ENCODE results near the gene PAQR8.
"Not testable (repeated sequence)": the region's sequence is repeated elsewhere in the genome, so short reads cannot be mapped to it uniquely, and the experiment has no call there.

PAQR8 gene

GRCh38 chr6:52385074-52385473 lies 23.1 kb downstream of the PAQR8 start:
- Histone ChIP-seq H3K4me2 (ENCODE audit: low read length) (no peak overlapping the region), H3K9me3 (replicated peaks; ENCODE audit: low read length) (no peaks in the 10 kb centered on the region), H3K4me1 (ENCODE audit: control insufficient read depth, insufficient read depth, low read length) (peaks cover 9% of the 10 kb centered on the region), H3K4me3 (ENCODE audit: low read length) (no peak overlapping the region), H3K27me3 (ENCODE audit: control insufficient read depth, insufficient read depth, low read length) (no peaks in the 10 kb centered on the region), H3K36me3 (ENCODE audit: insufficient read depth, low read length) (no peaks in the 10 kb centered on the region), H3K9ac (ENCODE audit: low read depth, low read length) (no peak overlapping the region)

DNA sequence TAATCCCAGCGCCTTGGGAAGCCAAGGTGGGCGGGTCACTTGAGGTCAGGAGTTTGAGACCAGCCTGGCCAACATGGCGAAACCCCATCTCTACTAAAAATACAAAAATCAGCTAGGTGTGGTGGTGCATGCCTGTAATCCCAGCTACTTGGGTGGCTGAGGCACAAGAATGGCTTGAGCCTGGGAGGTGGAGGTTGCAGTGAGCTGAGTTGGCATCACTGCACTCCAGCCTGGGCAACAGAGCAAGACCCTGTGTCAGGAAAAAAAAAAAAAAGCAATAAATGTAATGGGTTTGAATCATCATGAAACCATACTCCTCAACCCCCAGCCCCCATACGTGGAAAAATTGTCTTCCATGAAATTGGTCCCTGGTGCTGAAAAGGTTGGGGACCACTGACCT lies 26.2 kb downstream of the PAQR8 start:
- not testable (repeated sequence) for H3K4me3 ChIP-seq (ENCODE audit: low read length); H3K4me2 ChIP-seq (ENCODE audit: low read length); H3K27me3 ChIP-seq (ENCODE audit: control insufficient read depth, insufficient read depth, low read length); H3K36me3 ChIP-seq (ENCODE audit: insufficient read depth, low read length); H3K9ac ChIP-seq (ENCODE audit: low read depth, low read length); H3K9me3 ChIP-seq (replicated peaks; ENCODE audit: low read length)
- H3K4me1 ChIP-seq (ENCODE audit: control insufficient read depth, insufficient read depth, low read length) = peaks cover 26% of the 10 kb centered on the region

DNA sequence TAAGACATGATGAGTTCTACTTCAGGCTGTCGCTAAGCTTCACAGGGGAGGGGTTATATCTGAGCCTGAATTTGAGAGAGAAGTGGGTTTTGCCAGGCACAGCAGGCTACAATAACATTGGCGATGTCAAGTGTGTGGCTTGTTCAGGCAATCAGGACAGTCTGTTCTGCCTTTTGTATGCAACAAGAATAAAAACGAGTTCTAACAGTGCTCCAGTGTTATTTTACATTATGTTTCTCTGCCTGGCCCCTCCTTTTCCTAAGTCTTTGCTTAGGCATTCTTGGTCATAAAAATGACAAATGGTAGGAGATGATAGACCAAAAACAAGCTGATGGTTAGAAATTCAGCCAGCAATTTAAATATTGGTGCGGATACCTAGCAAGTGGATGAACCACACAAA lies 26.8 kb downstream of the PAQR8 start:
- peaks cover 26% of the 10 kb centered on the region for H3K4me1 ChIP-seq (ENCODE audit: control insufficient read depth, insufficient read depth, low read length)
- H3K27me3 ChIP-seq (ENCODE audit: control insufficient read depth, insufficient read depth, low read length) = no peaks in the 10 kb centered on the region
- no peak overlapping the region for H3K4me3 ChIP-seq (ENCODE audit: low read length)
- no peak overlapping the region for H3K4me2 ChIP-seq (ENCODE audit: low read length)
- no peaks in the 10 kb centered on the region for H3K36me3 ChIP-seq (ENCODE audit: insufficient read depth, low read length)
- H3K9me3 ChIP-seq (replicated peaks; ENCODE audit: low read length) = no peaks in the 10 kb centered on the region
- H3K9ac ChIP-seq (ENCODE audit: low read depth, low read length) = no peak overlapping the region

DNA sequence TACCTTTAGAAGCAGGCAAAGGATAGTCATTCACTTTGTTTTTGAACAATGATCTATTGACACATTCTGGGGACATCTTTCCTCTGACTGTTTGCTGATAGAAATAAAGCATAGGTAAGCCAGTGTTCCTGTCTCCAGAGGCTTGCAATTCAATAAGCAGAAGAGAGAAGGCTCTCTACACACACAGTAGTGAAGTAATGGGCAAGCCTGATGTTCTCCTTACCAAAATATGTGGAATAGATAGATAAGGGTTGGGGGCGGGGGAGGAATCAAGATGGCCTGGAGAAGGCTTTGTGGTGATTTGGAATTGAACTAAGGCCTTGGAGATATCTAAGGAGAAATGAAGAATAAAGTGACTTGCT lies 27.3 kb downstream of the PAQR8 start:
- H3K9ac ChIP-seq (ENCODE audit: low read depth, low read length) = no peak overlapping the region
- no peaks in the 10 kb centered on the region for H3K36me3 ChIP-seq (ENCODE audit: insufficient read depth, low read length)
- no peaks in the 10 kb centered on the region for H3K27me3 ChIP-seq (ENCODE audit: control insufficient read depth, insufficient read depth, low read length)
- H3K9me3 ChIP-seq (replicated peaks; ENCODE audit: low read length) = no peaks in the 10 kb centered on the region
- H3K4me1 ChIP-seq (ENCODE audit: control insufficient read depth, insufficient read depth, low read length) = peaks cover 26% of the 10 kb centered on the region
- H3K4me2 ChIP-seq (ENCODE audit: low read length) = no peak overlapping the region
- no peak overlapping the region for H3K4me3 ChIP-seq (ENCODE audit: low read length)

DNA sequence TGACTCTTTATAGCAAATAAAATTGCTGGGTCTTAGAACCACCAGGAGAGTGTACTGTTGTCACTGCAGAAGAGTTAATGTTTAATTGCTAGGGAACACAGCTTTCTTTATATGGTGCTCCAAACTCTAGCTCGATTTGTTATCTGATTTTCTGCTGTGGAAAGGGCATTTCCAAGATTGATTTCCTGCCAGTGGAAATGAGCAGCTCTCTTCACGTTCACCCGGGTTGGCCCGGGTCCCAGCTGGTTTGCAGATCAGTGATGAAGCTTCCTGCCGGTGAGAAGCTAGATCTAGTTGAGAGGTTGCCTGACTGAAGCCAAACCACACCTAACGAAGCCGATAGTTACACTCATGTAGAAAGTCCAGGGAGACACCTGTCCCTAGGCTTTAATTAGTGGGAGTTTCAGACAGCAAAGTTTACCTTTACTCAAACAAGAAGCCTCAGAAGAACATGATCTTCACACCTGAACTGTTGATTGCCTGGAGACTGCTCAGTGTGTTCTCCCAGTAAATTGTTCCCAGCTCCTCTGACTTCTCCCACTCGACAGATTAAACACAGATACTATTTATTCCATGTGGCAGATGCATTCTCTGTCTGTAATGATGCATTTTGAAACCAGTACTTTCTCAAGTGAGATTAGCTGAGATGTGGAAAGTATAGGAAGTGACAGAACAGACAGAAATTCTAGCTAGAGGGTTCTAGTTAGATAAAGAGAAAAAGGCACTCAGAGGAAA lies 27.8 kb downstream of the PAQR8 start:
- no peak overlapping the region for H3K4me3 ChIP-seq (ENCODE audit: low read length)
- peak overlapping the region; percentile 46 for H3K4me2 ChIP-seq (ENCODE audit: low read length)

DNA sequence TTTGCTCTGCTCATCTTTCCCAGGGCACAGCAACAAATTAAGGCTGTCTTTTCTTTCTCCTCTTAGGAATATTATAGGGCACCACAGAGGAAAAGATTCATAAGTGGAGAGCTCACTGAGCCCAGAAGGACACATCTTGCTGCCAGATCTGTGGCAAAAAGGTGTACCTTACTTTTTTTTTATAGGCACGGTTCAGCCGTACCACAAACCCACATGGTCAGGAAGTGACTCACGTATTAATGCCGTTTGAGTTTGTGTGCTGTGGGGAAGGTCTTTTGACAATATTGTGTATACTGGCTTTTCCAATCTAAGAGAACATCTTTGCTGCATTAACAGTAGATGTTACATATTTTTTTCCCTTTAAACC lies 28.4 kb downstream of the PAQR8 start:
- Histone ChIP-seq H3K4me1 (ENCODE audit: control insufficient read depth, insufficient read depth, low read length) (peaks cover 26% of the 10 kb centered on the region), H3K4me3 (ENCODE audit: low read length) (no peak overlapping the region), H3K36me3 (ENCODE audit: insufficient read depth, low read length) (no peaks in the 10 kb centered on the region), H3K27me3 (ENCODE audit: control insufficient read depth, insufficient read depth, low read length) (no peaks in the 10 kb centered on the region), H3K9me3 (replicated peaks; ENCODE audit: low read length) (no peaks in the 10 kb centered on the region), H3K9ac (ENCODE audit: low read depth, low read length) (no peak overlapping the region), H3K4me2 (ENCODE audit: low read length) (peak overlapping the region; percentile 46)

More for the DNA sequence above, 27.8 kb downstream of the PAQR8 start:
- H3K4me1 ChIP-seq (ENCODE audit: control insufficient read depth, insufficient read depth, low read length) = peaks cover 26% of the 10 kb centered on the region
- H3K27me3 ChIP-seq (ENCODE audit: control insufficient read depth, insufficient read depth, low read length) = no peaks in the 10 kb centered on the region
- no peaks in the 10 kb centered on the region for H3K9me3 ChIP-seq (replicated peaks; ENCODE audit: low read length)
- no peak overlapping the region for H3K9ac ChIP-seq (ENCODE audit: low read depth, low read length)
- H3K36me3 ChIP-seq (ENCODE audit: insufficient read depth, low read length) = no peaks in the 10 kb centered on the region

GRCh38 chr6:52391599-52391998 lies 29.6 kb downstream of the PAQR8 start:
- peaks cover 26% of the 10 kb centered on the region for H3K4me1 ChIP-seq (ENCODE audit: control insufficient read depth, insufficient read depth, low read length)
- no peak overlapping the region for H3K4me3 ChIP-seq (ENCODE audit: low read length)
- no peaks in the 10 kb centered on the region for H3K36me3 ChIP-seq (ENCODE audit: insufficient read depth, low read length)
- no peak overlapping the region for H3K9ac ChIP-seq (ENCODE audit: low read depth, low read length)
- no peaks in the 10 kb centered on the region for H3K9me3 ChIP-seq (replicated peaks; ENCODE audit: low read length)
- H3K27me3 ChIP-seq (ENCODE audit: control insufficient read depth, insufficient read depth, low read length) = no peaks in the 10 kb centered on the region
- no peak overlapping the region for H3K4me2 ChIP-seq (ENCODE audit: low read length)

DNA sequence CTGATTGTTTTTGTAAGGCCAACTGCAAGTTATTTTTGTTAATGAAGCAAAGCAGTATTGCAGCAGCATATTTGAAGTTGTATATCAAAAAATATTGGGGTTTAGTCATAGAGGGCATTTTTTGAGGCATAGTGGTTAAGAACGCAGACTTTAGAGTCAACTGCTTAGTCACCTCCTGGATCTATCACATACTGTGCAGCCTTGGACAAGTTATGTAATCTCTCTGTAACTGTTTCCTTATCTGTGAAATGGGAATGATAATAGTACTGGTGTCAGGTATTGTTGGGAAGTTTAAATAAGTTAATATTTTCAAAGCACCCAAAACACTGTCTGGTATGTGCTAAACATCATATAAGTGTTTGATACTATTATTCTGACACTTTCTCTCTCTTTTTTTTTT lies 31.0 kb downstream of the PAQR8 start:
- no peaks in the 10 kb centered on the region for H3K27me3 ChIP-seq (ENCODE audit: control insufficient read depth, insufficient read depth, low read length)
- no peaks in the 10 kb centered on the region for H3K9me3 ChIP-seq (replicated peaks; ENCODE audit: low read length)
- peaks cover 26% of the 10 kb centered on the region for H3K4me1 ChIP-seq (ENCODE audit: control insufficient read depth, insufficient read depth, low read length)
- no peak overlapping the region for H3K4me2 ChIP-seq (ENCODE audit: low read length)
- H3K4me3 ChIP-seq (ENCODE audit: low read length) = no peak overlapping the region
- H3K9ac ChIP-seq (ENCODE audit: low read depth, low read length) = no peak overlapping the region
- H3K36me3 ChIP-seq (ENCODE audit: insufficient read depth, low read length) = no peaks in the 10 kb centered on the region

- H3K9me3 ChIP-seq (replicated peaks; ENCODE audit: low read length) = no peaks in the 10 kb centered on the region
- no peak overlapping the region for H3K4me2 ChIP-seq (ENCODE audit: low read length)
- H3K27me3 ChIP-seq (ENCODE audit: control insufficient read depth, insufficient read depth, low read length) = no peaks in the 10 kb centered on the region
- H3K4me3 ChIP-seq (ENCODE audit: low read length) = no peak overlapping the region
- no peak overlapping the region for H3K9ac ChIP-seq (ENCODE audit: low read depth, low read length)
- no peaks in the 10 kb centered on the region for H3K36me3 ChIP-seq (ENCODE audit: insufficient read depth, low read length)
- H3K4me1 ChIP-seq (ENCODE audit: control insufficient read depth, insufficient read depth, low read length) = peaks cover 26% of the 10 kb centered on the region
Observed at GRCh38 chr6:52393780-52394179, 31.8 kb downstream of the PAQR8 start.

- H3K9me3 ChIP-seq (replicated peaks; ENCODE audit: low read length) = no peaks in the 10 kb centered on the region
- no peak overlapping the region for H3K4me2 ChIP-seq (ENCODE audit: low read length)
- H3K4me1 ChIP-seq (ENCODE audit: control insufficient read depth, insufficient read depth, low read length) = peaks cover 26% of the 10 kb centered on the region
- H3K4me3 ChIP-seq (ENCODE audit: low read length) = no peak overlapping the region
- H3K9ac ChIP-seq (ENCODE audit: low read depth, low read length) = no peak overlapping the region
- no peaks in the 10 kb centered on the region for H3K36me3 ChIP-seq (ENCODE audit: insufficient read depth, low read length)
- no peaks in the 10 kb centered on the region for H3K27me3 ChIP-seq (ENCODE audit: control insufficient read depth, insufficient read depth, low read length)
Observed at GRCh38 chr6:52394251-52394666, 32.3 kb downstream of the PAQR8 start.

DNA sequence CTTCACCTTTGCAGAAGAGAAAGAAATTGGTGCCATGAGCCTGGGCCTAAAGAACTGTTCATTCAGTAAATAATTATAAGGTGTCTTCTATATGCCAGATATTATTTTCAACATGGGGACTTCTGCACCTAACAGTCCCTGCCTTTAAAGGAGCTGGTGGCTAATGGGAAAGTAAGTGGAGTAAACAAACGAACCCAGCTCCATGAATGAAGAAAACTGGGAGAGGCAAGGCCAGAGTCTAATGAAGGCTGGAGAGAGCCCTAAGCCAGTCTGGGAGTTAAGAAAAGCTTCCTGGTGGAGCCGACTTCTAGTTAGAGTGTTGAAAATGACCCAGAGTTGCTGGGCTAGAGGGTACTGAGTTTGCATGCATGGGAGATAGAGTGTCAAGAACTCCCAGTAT lies 34.0 kb downstream of the PAQR8 start:
- Histone ChIP-seq H3K36me3 (ENCODE audit: insufficient read depth, low read length) (no peaks in the 10 kb centered on the region), H3K9me3 (replicated peaks; ENCODE audit: low read length) (no peaks in the 10 kb centered on the region), H3K4me1 (ENCODE audit: control insufficient read depth, insufficient read depth, low read length) (peaks cover 13% of the 10 kb centered on the region), H3K4me2 (ENCODE audit: low read length) (no peak overlapping the region), H3K27me3 (ENCODE audit: control insufficient read depth, insufficient read depth, low read length) (no peaks in the 10 kb centered on the region), H3K9ac (ENCODE audit: low read depth, low read length) (no peak overlapping the region), H3K4me3 (ENCODE audit: low read length) (no peak overlapping the region)

DNA sequence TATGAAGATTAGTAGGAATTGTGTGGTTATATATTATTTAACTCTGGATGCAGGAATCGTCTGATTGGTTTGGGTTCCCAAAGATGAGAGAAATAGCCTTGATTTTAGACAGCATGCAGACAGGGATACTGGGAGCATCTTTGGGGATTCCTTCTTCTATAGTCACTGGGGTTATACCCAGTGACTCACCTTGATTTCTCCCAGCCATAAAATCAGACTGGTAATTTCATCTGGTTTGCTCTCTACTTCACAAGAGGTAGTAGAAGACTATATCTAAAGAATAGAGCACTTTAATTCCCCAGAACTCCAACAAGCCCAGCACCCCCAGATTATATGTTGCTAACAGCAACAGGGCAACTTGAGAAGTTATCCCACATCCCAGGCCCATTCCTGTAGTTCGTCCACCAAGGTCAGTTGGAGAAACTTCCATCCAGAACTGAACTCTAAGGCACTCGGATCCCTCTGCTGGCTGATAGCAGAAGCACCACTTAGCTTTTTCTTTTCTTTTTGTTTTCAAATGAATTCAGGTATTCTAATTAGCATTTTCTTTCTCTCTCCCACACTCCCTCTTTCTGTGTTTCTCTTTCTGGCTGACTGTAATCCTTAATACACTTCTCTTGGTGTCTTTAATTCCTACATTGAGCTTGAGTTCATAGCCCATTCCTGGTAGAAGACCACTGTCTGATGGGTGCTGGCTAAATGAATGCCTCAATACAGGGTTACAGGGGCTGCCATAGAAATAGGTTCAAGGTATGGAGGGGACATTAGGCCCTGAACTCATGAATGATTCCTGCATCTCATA lies 37.8 kb downstream of the PAQR8 start:
- Histone ChIP-seq H3K4me3 (ENCODE audit: low read length) (no peak overlapping the region), H3K4me2 (ENCODE audit: low read length) (no peak overlapping the region), H3K9me3 (replicated peaks; ENCODE audit: low read length) (no peaks in the 10 kb centered on the region), H3K9ac (ENCODE audit: low read depth, low read length) (no peak overlapping the region), H3K27me3 (ENCODE audit: control insufficient read depth, insufficient read depth, low read length) (no peaks in the 10 kb centered on the region), H3K36me3 (ENCODE audit: insufficient read depth, low read length) (peaks cover 5% of the 10 kb centered on the region), H3K4me1 (ENCODE audit: control insufficient read depth, insufficient read depth, low read length) (peaks cover 6% of the 10 kb centered on the region)

All from skeletal muscle satellite cell (primary cell).